ENCODE results near the gene PLA2G6. TPM values are rescaled to one million over a fixed set of nuclear protein-coding genes. Genes with fewer than 3 reads are reported as not detected.

Gene PLA2G6
- total and polyA plus RNA-seq, 9 of the 15 experiments (the other 6 are each of a cell fraction or from before 2014, with no cell fraction given), result 0.11 to 12.2 (median 9.7) TPM

GRCh38 chr22:38180841-38181452, 683 bp downstream of the PLA2G6 start (continued):
- TF ChIP-seq ARID4B (CRISPR knock-in tag; IDR thresholded peaks at IDR 0.05), result no peak
- peak; percentile 14; the same call in 1 of the 2 replicates for TF ChIP-seq MYC (IDR thresholded peaks at IDR 0.05; ENCODE audit: low read depth, low read length)
- no peak for TF ChIP-seq MYC (CRISPR knock-in tag; IDR thresholded peaks at IDR 0.05; ENCODE audit: borderline replicate concordance, low read depth)
- TF ChIP-seq TFAP4 (CRISPR knock-in tag; IDR thresholded peaks at IDR 0.05; ENCODE audit: borderline replicate concordance), result 0 out of 2 replicates have a peak, but pooled peaks have one; percentile 42
- 0 out of 2 replicates have a peak, but pooled peaks have one; percentile 35 for TF ChIP-seq TRIM25 (IDR thresholded peaks at IDR 0.05; ENCODE audit: borderline replicate concordance)
- TF ChIP-seq POLR2G (IDR thresholded peaks at IDR 0.05; ENCODE audit: low read depth, low read length), result peak; percentile 46; the same call in 1 of the 2 replicates
- peak; percentile 86 for TF ChIP-seq SUPT5H (IDR thresholded peaks at IDR 0.05)
- peak; percentile 77 for TF ChIP-seq POLR2A (conservative IDR thresholded peaks at IDR 0.05)
- no peak for TF ChIP-seq ZNF133 (CRISPR knock-in tag; IDR thresholded peaks at IDR 0.05)
- TF ChIP-seq NR2C1 (IDR thresholded peaks at IDR 0.05), result no peak; the same call in 1 of the 2 replicates
- 0 out of 2 replicates have a peak, but pooled peaks have one; percentile 23 for TF ChIP-seq NR2C1 (tag; IDR thresholded peaks at IDR 0.05)
- TF ChIP-seq USF1 (CRISPR knock-in tag; IDR thresholded peaks at IDR 0.05), result peak; percentile 68
- TF ChIP-seq ETV1 (tag; conservative IDR thresholded peaks at IDR 0.05; ENCODE audit: low read depth), result peak; percentile 19; the same call in 1 of the 2 replicates
- TF ChIP-seq ZBTB26 (CRISPR knock-in tag; IDR thresholded peaks at IDR 0.05), result peak; percentile 69; the same call in 1 of the 2 replicates
- peak; percentile 89 for TF ChIP-seq ELF4 (CRISPR knock-in tag; IDR thresholded peaks at IDR 0.05)
- peak in 1 of 2 experiments; percentile 40 for TF ChIP-seq E2F6 (IDR thresholded peaks at IDR 0.05; ENCODE audit: borderline replicate concordance in 1 of 2, extremely low read depth in 1 of 2, insufficient read depth in 1 of 2, insufficient read length in 1 of 2, low read depth in 1 of 2, low read length in 1 of 2, poor library complexity in 1 of 2, severe bottlenecking in 1 of 2)

Data from K562 (cell line).